Prostate gland (tissue), 2 donors: ENCODE results near the gene RNF213. TPM values are rescaled to one million over a fixed set of nuclear protein-coding genes. Genes with fewer than 3 reads are reported as not detected.

Experiments used
- DNase-seq: peaks from one replicate; pipeline ENCODE4 v3.0.0-alpha.2; 2019; ENCODE audit warnings: low spot score
- H3K27ac ChIP-seq, 2 donors: fragments of 200-600 bp; sonication (generic); 2 replicates each; pipeline ENCODE4 v1.5.1; 2017 to 2019
- H3K27me3 ChIP-seq: fragments of 200-600 bp; sonication (generic); replicated peaks from 2 replicates; pipeline ENCODE4 v1.5.1; 2019; ENCODE audit not compliant: insufficient read depth
- H3K36me3 ChIP-seq, 2 donors: fragments of 200-600 bp; sonication (generic); 1 replicate in 1 of 2; 2 replicates in 1 of 2; pipeline versions ENCODE4 v1.5.1 to v1.8.1; 2017 to 2019
- H3K4me1 ChIP-seq: fragments of 200-600 bp; sonication (generic); replicated peaks from 2 replicates; pipeline ENCODE4 v1.5.1; 2019
- H3K4me3 ChIP-seq, 2 donors: fragments of 200-600 bp; sonication (generic); 2 replicates each; pipeline ENCODE4 v1.5.1; 2017 to 2019
- H3K9me3 ChIP-seq: fragments of 200-600 bp; sonication (generic); 2 replicates; pipeline ENCODE4 v1.5.1; 2017
- CTCF ChIP-seq, 4 experiments: fragments of 200-600 bp in 2 of 4; fragments of 450-650 bp in 2 of 4; sonication (generic) in 2 of 4; IDR thresholded peaks; 1 replicate in 3 of 4; 2 replicates in 1 of 4; pipeline ENCODE4 v1.5.1; 2016 to 2019; ENCODE audit warnings: antibody characterized with exemption in 4 of 4, mild to moderate bottlenecking in 2 of 4, moderate library complexity in 2 of 4
- POLR2A ChIP-seq: fragments of 450-650 bp; IDR thresholded peaks from one replicate; pipeline ENCODE4 v1.6.1; 2016; ENCODE audit warnings: antibody characterized with exemption, mild to moderate bottlenecking
- POLR2AphosphoS5 ChIP-seq: sonication (generic); formaldehyde crosslinking; IDR thresholded peaks from one replicate; pipeline ENCODE4 v1.6.1; 2017; ENCODE audit warnings: antibody characterized with exemption
- whole genome bisulfite sequencing: methylation state at CpG from one replicate; pipeline ENCODE4 v1.1.5; 2018; 5-methylcytosine and 5-hydroxymethylcytosine counted together
- intact Hi-C: fragments of 100-400 bp; cut with DNase I; formaldehyde crosslinking; loops from one replicate; pipeline ENCODE4 v1.14.2; 2022
- total RNA-seq, 2 donors: library from RNA; depleted of rRNA; stranded (reverse); fragments of >200 nt; gene quantifications; one replicate each; pipeline ENCODE4 v1.1.0, GENCODE V29; 2016

The RNF213 gene
- total RNA-seq, 2 donors from 2014 or later: 57.7 to 112 TPM

- Histone ChIP-seq H3K4me1 (no peaks in the 10 kb centered on the region), H3K27ac (no peak overlapping the region), H3K36me3 (peaks cover 6 to 14% of the 10 kb centered on the region in 2 donors), H3K27me3 (no peaks in the 10 kb centered on the region), H3K4me3 (no peak overlapping the region), H3K9me3 (no peaks in the 10 kb centered on the region)
- no peak for DNase-seq
- 96% methylated on average over 19 of the region's 19 CpGs for WGBS
- TF ChIP-seq POLR2AphosphoS5: no peak
- no peak for TF ChIP-seq CTCF (IDR thresholded peaks at IDR 0.05)
- no peak for TF ChIP-seq POLR2A
- intact Hi-C loops: no loop called here
Measured at GRCh38 chr17:80285237-80285920, 24.7 kb downstream of the RNF213 start.

- WGBS: 100% methylated on average over 5 of the region's 5 CpGs
- no peaks in the 10 kb centered on the region for H3K27me3 ChIP-seq
- peaks cover 6 to 14% of the 10 kb centered on the region in 2 donors for H3K36me3 ChIP-seq
- H3K4me1 ChIP-seq: no peaks in the 10 kb centered on the region
- no peak overlapping the region for H3K4me3 ChIP-seq
- TF ChIP-seq POLR2A (no peak), CTCF (IDR thresholded peaks at IDR 0.05) (no peak), POLR2AphosphoS5 (no peak)
- H3K27ac ChIP-seq: no peak overlapping the region
- H3K9me3 ChIP-seq: no peaks in the 10 kb centered on the region
- no peak for DNase-seq
- intact Hi-C loops: no loop called here
Measured at GRCh38 chr17:80286638-80286960, 25.9 kb downstream of the RNF213 start.

- no peak overlapping the region for H3K27ac ChIP-seq
- H3K4me1 ChIP-seq: no peaks in the 10 kb centered on the region
- H3K27me3 ChIP-seq: no peaks in the 10 kb centered on the region
- intact Hi-C loops: no loop called here
- peaks cover 6 to 14% of the 10 kb centered on the region in 2 donors for H3K36me3 ChIP-seq
- no peaks in the 10 kb centered on the region for H3K9me3 ChIP-seq
- no peak for DNase-seq
- no peak for TF ChIP-seq POLR2AphosphoS5
- no peak for TF ChIP-seq POLR2A
- TF ChIP-seq CTCF (IDR thresholded peaks at IDR 0.05): no peak
- no peak overlapping the region for H3K4me3 ChIP-seq
- 90% methylated on average over 9 of the region's 9 CpGs for WGBS
Measured at GRCh38 chr17:80287038-80287437, 26.4 kb downstream of the RNF213 start.

GRCh38 chr17:80287806-80288567, 27.3 kb downstream of the RNF213 start:
- no peak for TF ChIP-seq POLR2A
- TF ChIP-seq CTCF (IDR thresholded peaks at IDR 0.05): no peak
- TF ChIP-seq POLR2AphosphoS5: no peak
- Histone ChIP-seq H3K36me3 (peaks cover 10 to 14% of the 10 kb centered on the region in 2 donors), H3K4me3 (no peak overlapping the region), H3K4me1 (no peaks in the 10 kb centered on the region), H3K27ac (no peak overlapping the region), H3K9me3 (no peaks in the 10 kb centered on the region), H3K27me3 (no peaks in the 10 kb centered on the region)
- no peak for DNase-seq
- WGBS: 80% methylated on average over 20 of the region's 22 CpGs
- intact Hi-C loops: no loop called here

- Histone ChIP-seq H3K36me3 (peaks cover 13 to 14% of the 10 kb centered on the region in 2 donors), H3K27me3 (no peaks in the 10 kb centered on the region), H3K4me1 (no peaks in the 10 kb centered on the region), H3K4me3 (no peak overlapping the region), H3K27ac (no peak overlapping the region), H3K9me3 (no peaks in the 10 kb centered on the region)
- DNase-seq: no peak
- TF ChIP-seq POLR2AphosphoS5 (no peak), CTCF (IDR thresholded peaks at IDR 0.05) (no peak), POLR2A (no peak)
- intact Hi-C loops: no loop called here
- 69% methylated on average over 6 of the region's 6 CpGs for WGBS
Measured at GRCh38 chr17:80289616-80290015, 29.0 kb downstream of the RNF213 start.
